ENCODE data around the gene PON1.

GRCh38 chr7:95304990-95305389 lies 19.3 kb downstream of the PON1 start:
- TF ChIP-seq CTCF (IDR thresholded peaks at IDR 0.05): no peak
- TF ChIP-seq POLR2A (IDR thresholded peaks at IDR 0.05): no peak

Measured in adrenal gland (tissue), 5 donors.